HG02678 (cell line): Measurements from ENCODE around the gene RAB1A.

ENCODE experiments used
- ATAC-seq: cut with Tn5 transposase; IDR thresholded peaks from one replicate; pipeline ENCODE4 v1.9.1; 2021; ENCODE audit warnings: mild to moderate bottlenecking, moderate library complexity; ENCODE audit not compliant: unreplicated experiment

The RAB1A gene

GRCh38 chr2:65097844-65098243 lies 32.1 kb downstream of the RAB1A start:
- ATAC-seq: no peak

GRCh38 chr2:65096948-65097347 lies 33.0 kb downstream of the RAB1A start:
- no peak for ATAC-seq

GRCh38 chr2:65093211-65093610 lies 36.7 kb downstream of the RAB1A start:
- no peak for ATAC-seq

GRCh38 chr2:65092791-65093190 lies 37.1 kb downstream of the RAB1A start:
- no peak for ATAC-seq

- no peak for ATAC-seq
These were observed 44.8 kb downstream of the RAB1A start for GRCh38 chr2:65085148-65085547.

- no peak for ATAC-seq
These were observed 48.6 kb downstream of the RAB1A start for GRCh38 chr2:65081232-65081685.

- no peak for ATAC-seq
These were observed 50.9 kb downstream of the RAB1A start for GRCh38 chr2:65079017-65079416.

GRCh38 chr2:65077898-65078297 lies 52.0 kb downstream of the RAB1A start:
- no peak for ATAC-seq

- no peak for ATAC-seq
These were observed 53.6 kb downstream of the RAB1A start for GRCh38 chr2:65076345-65076710.

GRCh38 chr2:65075605-65076344 lies 54.1 kb downstream of the RAB1A start:
- no peak for ATAC-seq

- no peak for ATAC-seq
These were observed 54.7 kb downstream of the RAB1A start for GRCh38 chr2:65075176-65075575.

GRCh38 chr2:65073879-65074565 lies 55.9 kb downstream of the RAB1A start:
- no peak for ATAC-seq

- peak; percentile 61 for ATAC-seq
These were observed 57.5 kb downstream of the RAB1A start for GRCh38 chr2:65072181-65072970.

- no peak for ATAC-seq
These were observed 58.3 kb downstream of the RAB1A start for GRCh38 chr2:65071499-65072180.

GRCh38 chr2:65070856-65071255 lies 59.0 kb downstream of the RAB1A start:
- ATAC-seq: no peak

GRCh38 chr2:65070172-65070830 lies 59.6 kb downstream of the RAB1A start:
- no peak for ATAC-seq

GRCh38 chr2:65069439-65069824 lies 60.5 kb downstream of the RAB1A start:
- ATAC-seq: no peak

GRCh38 chr2:65067806-65068553 lies 61.9 kb downstream of the RAB1A start:
- ATAC-seq: no peak

- ATAC-seq: peak; percentile 81
These were observed 65.0 kb downstream of the RAB1A start for GRCh38 chr2:65064728-65065552.
